ENCODE results near the gene MYO16. TPM values are rescaled to one million over a fixed set of nuclear protein-coding genes. Genes with fewer than 3 reads are reported as not detected.
A peak's percentile ranks its signal among the peaks of the same experiment; 100 is the strongest.
"Not testable (repeated sequence)": the region's sequence is repeated elsewhere in the genome, so short reads cannot be mapped to it uniquely, and the experiment has no call there.

Gene MYO16
- total RNA-seq, 1 experiment from 2014 or later: 0.04 TPM

DNA sequence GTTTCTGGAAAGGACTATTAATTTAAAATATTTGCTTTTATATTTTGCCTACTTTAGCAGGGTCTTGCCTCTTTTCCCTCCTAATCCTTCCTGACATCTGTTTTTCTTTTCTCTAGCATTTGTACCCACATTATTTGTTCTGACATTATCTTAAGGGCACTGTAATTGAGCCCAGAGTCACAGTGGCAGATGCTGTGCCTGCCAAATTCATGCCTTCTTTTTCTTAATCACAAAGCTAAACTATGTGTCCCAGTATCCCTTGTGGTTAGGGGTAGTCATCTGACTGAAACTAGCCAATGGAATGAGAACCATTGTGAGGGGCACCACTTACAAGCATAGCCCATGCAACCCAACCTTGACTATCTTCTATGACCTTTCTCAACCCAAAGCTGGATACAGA is 562.9 kb downstream of the MYO16 start:
- no peak for DNase-seq (ENCODE audit: low spot score)

DNA sequence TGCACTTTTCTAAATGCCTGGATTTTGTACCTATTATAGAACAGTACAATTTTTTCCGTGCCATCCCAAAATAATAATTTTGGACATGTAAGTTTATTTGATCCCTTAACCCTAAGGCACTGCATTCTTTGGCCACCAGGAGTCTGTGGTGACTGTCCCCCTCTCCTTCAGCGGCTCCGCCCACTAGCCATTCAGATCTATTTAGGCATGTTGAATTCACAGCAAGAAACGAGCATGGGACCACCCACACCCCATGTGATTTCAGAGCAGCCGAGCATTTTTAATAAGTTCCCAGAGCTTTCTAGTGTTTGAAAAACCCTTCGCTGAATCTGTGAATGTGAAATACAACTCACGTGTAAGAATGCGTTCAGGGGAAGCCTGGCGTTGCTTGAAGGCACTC is 567.5 kb downstream of the MYO16 start:
- DNase-seq (ENCODE audit: low spot score): no peak

DNA sequence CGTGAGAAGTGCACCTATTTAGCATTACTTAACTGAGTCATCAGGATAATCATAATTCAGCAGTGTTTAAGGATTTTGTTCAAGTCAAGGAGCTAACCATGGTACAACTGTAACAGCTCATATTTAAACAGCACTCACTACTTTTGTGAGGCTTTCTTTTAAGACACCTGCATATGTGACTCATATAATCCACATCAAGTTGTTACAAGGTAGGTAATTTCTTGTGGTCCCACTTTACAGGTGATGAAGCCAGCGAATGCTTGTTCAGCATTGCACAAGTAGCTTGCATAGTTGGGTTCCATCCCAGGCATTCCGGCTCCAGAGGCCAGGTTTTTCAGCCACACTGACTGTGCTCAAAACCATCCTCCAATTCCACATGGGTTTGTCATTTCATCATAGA is 569.2 kb downstream of the MYO16 start:
- DNase-seq (ENCODE audit: low spot score): no peak

DNA sequence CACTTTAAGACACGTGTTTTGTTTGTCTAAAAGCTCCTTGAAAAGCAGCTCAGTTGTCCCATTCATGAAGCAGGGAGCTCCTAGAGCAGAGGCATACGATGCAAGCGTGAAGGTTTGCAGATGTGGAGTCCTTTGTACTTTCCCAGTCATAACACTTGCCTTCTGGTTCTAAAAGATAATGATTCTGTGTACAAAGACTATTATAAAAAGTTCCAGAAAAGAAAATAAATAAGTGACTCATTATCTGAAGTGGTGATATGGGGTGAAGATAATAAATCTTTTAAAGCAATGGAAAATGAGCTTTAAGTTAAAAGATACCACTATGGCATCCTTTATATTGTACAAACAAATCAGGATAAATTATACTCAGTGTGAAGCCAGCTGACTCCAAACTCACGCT is 569.9 kb downstream of the MYO16 start:
- DNase-seq (ENCODE audit: low spot score): no peak

DNA sequence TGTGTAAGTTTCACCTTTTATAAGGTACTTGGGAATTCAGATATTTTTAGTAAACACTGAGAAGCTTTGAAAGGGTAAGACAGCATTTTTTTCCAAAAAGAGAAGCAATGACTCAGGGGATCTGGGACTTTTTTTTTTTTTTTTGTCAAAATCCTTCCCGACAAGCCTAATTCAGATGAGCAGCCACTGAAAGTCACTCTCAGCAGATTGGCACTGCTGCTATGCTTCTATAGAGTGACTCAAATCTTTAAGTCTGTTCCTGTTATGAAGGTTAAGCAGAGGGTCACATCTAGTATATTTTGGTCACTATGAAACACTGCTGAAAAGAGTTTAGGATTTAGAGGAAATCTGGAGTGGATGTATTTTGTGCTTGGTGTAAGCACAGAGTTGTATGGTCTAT is 571.1 kb downstream of the MYO16 start:
- DNase-seq (ENCODE audit: low spot score): no peak

DNA sequence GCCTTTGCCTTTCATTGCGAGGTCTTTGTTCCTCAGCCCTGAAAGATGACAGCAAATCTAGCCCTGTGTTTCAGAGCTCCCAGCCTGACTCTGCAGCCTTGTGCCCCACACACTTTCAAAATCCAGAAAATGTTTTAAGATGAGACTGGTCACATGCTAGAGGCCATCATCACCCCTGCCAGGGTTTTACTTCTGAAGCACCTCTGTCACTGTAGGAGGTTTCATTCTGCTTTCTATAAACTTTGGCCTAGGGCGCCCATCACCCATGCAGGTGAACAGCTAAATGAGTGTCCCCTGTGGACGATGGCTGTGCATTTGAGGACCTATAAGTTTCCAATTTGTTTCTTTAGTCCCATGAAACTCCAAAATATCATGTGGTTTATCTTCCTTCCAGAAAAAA is 574.2 kb downstream of the MYO16 start:
- no peak for DNase-seq (ENCODE audit: low spot score)

DNA sequence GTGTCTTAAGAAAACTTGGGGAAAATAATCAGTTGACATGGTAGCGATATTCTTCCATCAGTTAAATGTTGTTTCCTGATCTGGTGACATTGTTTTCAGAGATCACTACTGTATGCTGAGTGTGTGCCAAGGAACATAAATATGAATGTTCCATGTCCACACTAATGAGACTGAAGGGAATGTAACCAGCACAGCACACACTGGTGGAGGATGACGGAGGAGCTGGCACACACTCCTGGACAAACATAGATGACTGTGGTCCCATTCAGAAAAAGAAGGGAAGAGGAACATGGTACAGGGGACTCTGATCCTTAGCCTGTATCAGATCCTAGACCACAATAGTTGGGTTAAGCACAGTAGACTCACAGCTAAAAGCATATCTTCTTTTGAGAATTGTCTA is 574.8 kb downstream of the MYO16 start:
- DNase-seq (ENCODE audit: low spot score): no peak

DNA sequence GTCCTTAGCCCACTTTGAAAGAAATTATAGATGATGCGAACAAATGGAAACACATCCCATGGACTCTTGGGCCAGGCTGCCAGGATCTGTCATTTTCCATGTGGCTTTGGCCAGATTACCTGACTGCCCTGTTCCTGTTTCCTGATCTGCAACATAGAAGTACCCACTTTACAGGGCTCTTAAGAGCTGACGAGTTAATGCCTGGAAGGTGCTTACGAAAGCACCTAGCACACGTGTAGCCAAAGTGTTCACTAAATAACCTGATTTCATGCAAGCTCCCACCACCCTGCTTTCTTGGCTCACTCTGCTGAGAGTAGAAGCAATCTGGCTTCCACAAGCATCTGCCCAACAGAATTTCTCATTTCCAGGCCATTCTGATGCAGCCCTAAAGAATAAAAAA is 575.2 kb downstream of the MYO16 start:
- DNase-seq (ENCODE audit: low spot score): no peak

DNA sequence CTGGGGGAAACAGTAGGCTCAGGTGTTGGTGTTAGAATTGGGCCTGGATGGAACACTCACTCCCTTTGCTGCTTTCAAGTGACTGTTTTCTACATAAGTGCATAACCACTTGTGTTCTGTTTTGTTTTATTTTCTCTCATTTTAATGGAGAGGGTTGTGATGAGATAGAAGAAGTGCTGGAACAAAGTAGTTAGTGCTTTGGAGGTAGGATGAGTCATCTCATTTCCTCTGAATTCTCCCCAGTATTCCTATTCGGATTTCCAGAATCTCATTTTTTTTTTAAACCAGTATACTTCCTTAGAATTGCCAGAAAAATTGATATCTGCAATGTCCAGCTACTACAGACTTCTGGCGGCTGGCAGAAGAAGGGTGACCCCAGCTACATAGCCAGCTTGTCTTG is 575.9 kb downstream of the MYO16 start:
- DNase-seq (ENCODE audit: low spot score): no peak

DNA sequence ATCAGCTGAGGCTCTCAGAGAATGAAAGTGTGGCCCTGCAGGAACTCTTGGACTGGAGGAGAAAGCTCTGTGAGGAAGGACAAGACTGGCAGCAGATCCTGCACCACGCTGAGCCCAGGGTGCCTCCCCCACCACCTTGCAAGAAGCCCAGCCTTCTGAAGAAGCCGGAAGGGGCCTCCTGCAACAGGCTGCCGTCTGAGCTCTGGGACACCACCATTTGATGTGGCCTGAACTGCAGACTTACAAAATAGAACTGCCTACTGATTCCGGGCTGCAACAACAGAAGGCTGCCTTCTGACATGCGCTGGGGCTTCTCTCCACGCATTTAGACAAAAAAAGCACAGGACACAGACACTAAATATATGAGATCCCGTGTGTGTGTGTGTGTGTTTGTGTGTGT is 577.2 kb downstream of the MYO16 start:
- no peak for DNase-seq (ENCODE audit: low spot score)

DNA sequence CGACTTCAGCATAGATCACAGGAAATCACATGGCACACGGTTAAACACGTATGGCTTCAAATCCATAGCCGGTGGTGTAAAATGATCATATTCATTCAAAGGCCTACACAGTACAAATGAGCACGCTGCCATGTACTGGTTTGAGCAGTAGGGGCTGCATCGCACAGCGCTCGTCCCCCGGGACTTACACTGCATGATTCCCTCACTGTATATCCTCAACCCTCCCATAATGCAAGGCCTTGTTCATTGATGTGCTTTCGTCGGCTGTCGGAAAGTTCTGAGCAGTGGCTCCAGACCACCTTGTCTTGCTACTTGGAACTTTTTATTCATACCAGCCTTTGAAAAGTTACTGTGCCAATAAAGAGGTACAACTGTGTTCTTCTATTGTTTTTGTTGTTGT is 578.2 kb downstream of the MYO16 start:
- DNase-seq (ENCODE audit: low spot score): no peak

DNA sequence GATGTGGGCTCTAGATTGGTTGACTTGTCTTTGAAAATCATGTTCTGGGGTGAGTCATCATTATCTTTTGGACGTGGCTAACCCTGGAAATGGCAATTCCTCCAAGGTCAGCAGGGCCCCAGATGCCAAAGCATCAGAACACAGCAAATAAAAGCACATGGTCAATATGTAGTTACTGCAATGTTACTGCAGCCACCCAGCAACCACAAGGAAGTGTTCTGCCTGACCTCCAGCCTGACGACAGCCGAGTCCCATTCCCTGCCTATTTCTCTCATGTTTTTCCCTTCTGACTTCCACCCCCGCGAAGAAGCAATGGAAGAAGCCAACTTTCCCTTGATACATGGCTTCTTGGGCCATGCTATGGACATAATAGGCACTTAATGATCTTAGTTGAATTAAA is 579.1 kb downstream of the MYO16 start:
- no peak for DNase-seq (ENCODE audit: low spot score)

DNA sequence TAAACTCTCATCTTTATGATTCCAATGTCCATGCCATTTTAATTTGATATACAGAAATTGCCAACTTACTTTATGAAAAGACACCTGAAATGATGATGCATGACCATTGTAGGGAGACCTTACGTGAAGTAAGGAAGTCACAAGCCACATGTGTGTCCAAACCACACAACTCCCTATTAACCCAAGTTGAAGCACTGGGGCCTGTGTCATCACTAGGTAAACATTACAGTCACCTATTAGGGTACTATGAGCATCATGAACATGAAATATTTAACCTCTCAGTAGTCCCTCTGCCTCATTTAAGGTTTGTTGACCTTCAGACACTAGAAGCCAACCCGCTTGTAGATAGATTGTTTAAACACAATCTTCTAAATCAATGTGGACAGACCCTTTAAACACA is 580.1 kb downstream of the MYO16 start:
- no peak for DNase-seq (ENCODE audit: low spot score)

DNA sequence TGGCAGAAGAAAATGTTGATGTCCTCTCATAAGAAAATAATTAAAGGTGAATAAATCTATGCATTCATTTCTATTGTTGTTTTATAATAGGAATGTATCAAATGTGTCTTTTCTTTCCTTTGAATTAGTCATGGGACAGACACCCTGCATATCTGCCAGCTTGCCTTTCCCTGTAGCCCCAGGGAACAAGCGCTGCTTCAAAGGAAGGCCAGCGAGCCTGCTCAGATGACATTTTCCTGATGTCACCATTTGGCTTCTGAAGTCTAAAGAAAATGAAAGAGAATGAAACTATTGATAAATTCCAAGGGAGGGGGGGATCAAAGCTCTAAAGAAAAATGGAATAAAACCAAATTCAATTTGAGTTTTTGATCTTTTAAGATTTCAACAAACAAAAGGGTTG is 582.2 kb downstream of the MYO16 start:
- peak; percentile 13 for DNase-seq (ENCODE audit: low spot score)

DNA sequence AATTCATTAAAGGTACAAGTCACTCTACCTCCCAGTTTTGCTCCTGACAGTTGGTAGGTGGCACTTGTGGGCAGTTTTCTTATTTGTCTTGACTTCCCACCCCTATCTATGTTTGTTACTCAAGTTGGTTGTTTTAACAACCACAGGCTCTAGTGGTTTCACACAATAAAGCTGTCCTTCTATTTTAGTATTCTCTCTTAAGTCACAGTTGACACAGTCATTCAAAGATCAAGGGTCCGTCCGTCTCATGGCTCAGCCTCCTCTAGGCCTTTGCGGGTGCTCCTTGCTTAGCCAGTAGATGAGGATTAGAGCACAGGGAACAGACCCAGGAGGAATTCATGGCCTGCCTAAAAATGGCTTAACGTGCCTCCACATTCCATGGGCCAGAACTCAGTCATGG is 583.2 kb downstream of the MYO16 start:
- DNase-seq (ENCODE audit: low spot score): no peak

DNA sequence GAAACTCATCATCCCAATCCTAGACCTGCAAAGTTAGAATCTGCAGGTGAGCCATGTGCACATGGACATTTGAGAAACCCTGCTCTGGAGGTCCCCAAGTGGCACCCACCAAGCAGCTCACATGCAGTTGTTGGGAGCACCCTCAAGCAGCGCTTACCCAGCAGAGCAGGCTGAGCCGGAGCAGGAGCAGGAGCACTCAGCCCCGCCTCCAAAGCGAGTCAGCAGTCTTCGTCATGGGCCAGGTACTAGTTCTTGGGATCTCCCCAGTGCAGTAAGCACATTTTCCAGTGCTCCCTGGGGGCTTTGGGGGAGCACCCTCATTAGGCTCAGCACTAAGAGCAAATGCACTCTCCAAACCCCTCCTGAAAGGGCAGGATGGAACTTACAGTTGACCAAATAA is 584.3 kb downstream of the MYO16 start:
- DNase-seq (ENCODE audit: low spot score): no peak

DNA sequence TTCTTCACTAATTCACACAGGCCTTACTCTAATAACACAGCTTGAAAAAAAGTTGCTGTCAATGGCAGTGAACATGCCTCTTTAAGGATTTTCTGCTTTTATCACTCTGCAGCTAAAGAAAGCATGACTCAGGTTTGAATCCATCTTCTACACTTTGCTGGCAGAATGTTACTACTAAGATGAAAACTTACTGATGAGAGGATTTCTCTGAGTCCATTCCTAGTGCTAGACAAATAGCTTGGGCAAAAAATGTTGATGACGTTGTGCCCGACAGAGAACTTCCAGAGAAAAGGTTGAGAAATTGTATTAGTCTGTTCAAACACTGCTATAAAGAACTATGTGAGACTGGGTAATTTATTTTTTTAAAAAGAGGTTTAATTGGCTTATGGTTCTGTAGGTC is 585.0 kb downstream of the MYO16 start:
- no peak for DNase-seq (ENCODE audit: low spot score)

DNA sequence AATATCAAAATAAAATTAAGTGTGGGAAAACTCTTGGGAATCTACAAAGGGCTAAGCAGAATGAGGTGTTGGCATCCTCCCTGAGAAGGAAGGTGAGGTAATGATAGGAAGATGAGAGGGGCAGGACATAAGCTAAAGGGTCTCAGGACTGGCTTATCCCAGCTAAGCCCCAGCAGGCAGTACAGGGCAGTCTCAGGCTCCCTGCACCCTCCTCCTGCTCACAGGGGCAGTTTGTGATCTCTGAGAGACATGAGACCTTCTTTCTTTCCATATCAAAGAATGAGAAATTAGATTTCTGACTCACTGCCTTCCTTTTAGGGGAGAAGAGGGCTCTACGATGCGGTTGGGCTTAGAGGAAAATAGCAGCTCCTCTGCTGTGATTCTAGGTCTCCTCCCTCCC is 586.0 kb downstream of the MYO16 start:
- no peak for DNase-seq (ENCODE audit: low spot score)

DNA sequence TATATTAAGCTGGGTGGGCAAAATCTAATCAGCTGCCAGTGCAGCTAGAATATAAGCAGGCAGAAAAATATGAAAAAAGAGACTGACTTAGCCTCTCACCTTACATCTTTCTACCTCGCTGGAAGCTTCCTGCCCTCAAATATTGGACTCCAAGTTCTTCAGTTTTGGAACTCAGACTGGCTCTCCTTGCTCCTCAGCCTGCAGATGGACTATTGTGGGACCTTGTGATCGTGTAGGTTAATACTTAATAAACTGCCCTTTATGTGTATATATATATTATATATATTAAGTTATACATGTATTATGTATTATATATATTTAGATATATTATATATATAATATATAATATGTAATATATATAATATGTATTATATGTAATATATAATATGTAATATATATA is 588.1 kb downstream of the MYO16 start:
- not testable (repeated sequence) for DNase-seq (ENCODE audit: low spot score)

DNA sequence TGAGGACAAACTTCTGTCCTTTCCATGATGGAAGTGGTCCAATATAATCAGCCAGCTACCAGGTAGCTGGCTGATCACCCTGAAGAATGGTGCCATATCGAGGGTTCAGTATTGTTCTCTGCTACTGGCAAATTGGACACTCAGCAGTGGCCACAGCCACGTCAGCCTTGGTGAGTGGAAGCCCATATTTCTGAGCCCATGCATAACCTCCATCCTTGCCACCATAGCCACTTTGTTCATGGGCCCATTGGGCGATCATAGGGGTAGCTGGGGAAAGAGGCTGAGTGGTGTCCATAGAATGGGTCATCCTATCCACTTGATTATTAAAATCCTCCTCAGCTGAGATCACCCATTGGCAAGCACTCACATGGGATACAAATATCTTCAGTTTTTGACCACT is 591.2 kb downstream of the MYO16 start:
- no peak for DNase-seq (ENCODE audit: low spot score)

DNA sequence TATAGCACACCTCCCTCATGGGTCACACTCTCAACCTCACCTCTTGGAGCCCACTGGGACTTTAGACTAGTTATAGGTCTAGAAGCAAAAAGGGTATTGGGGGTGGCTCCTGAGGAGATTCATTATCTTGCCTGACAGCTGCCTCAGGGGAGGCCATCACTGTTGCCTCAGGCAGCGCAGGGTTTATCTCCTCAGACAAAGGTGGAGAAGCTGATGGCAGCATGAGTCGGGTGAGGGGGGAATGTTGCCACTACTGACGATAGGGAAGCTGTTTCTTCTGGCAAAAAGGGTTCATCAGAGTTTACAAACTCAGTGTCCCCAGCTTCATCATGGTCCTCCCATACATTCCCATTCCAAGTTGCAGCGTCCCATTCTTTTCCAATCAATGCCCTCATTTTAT is 594.6 kb downstream of the MYO16 start:
- DNase-seq (ENCODE audit: low spot score): no peak

DNA sequence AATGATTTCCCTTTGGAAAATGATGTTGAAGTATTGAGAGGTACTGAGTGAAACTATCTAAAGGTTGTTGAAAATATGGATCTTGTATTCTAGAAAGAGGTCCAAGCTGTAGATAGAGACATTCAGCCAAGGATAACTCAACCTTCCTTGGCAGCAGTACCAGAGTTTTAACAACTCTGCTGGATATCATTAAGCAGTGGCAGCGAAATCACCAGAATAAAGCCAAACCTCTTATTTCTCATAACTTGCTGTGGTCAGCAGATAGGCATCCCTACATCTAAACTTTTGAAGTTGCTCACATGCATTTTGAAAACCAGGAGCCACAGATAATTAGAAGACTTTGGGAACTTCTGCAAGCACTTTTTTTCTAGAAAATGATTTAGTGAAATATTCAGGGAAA is 597.2 kb downstream of the MYO16 start:
- no peak for DNase-seq (ENCODE audit: low spot score)

DNA sequence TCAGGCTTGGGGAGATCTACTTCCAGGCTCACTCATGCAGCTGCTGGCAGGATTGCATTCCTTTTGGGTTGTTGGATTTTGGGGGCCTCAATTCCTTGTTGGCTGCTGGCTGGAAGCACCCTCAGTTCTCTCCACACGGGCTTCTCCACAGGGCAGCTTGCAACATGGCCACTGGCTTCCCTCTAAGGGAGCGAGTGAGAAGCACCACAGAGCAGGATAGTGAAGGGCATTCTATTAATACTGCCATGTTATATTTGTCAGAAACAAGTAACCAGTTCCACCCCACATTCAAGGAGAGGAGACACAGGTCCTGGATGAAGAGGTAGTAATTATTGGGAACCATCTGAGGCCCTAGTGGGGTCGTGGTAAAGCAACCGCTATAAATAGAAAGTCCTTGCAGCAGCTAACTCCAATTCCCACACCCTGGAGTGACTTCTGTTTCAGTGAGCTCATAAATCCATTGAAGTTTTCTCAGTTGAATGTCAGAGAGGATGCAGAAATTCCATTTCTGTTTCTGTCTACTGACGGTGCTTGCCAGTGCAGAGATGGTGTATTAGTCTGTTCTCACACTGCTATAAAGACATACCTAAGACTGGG is 598.0 kb downstream of the MYO16 start:
- DNase-seq (ENCODE audit: low spot score): no peak

DNA sequence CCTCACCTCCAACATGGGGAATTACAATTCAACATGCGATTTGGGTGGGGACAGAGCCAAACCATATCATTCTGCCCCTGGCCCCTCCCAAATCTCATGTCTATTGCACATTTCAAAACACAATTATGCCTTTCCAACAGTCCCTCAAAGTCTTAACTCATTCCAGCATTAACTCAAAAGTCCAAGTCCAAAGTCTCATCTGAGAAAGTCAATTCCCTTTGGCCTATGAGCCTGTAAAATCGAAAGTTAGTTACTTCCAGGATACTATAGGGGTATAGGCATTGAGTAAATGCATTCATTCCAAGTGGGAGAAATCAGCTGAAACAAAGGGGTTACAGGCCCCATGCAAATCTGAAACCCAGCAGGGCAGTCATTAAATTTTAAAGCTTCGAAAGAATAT is 598.8 kb downstream of the MYO16 start:
- DNase-seq (ENCODE audit: low spot score): no peak

DNA sequence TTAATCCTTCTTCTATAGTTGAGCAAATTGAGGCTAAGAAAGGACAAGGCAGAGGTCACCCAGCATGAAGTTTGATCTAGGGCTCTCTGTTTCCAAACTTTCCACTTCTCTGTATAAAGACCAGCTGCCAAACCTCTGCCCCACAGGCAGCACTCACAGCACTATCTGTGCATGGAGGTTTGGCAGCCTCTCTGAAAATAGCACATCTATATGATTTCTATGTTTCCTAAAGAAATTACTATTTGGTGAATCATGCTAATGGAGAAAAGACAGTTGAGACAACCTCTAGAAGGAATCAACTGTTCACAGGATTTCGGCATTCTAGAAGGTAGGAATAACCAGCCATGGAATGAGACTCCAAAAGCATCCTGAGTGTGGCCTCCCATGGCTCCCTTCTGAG is 602.5 kb downstream of the MYO16 start:
- no peak for DNase-seq (ENCODE audit: low spot score)

Measured in H4 (cell line).